GM12878 (cell line): Measurements from ENCODE around the gene NUDT16. TPM values are rescaled to one million over a fixed set of nuclear protein-coding genes. Genes with fewer than 3 reads are reported as not detected.

ENCODE experiments used
- ATAC-seq: fragments of 200-7000 bp; cut with Tn5 transposase; 3 replicates; pipeline ENCODE4 v1.9.1; 2020; ENCODE audit warnings: mild to moderate bottlenecking, moderate library complexity
- BruUV-seq: library from RNA; stranded (reverse); fragments of 400-500 nt; replicated peaks from 2 replicates; lab custom pipeline; 2021; lab: Mats Ljungman, UMichigan
- CTCF ChIA-PET: fragments of 300-600 bp; sonication (Branson Sonifier 250); formaldehyde crosslinking; extraction: SDS; loops from one replicate; lab custom pipeline; 2021; ENCODE audit warnings: inconsistent platforms; lab: Yijun Ruan, JAX
- POLR2A ChIA-PET: fragments of 350-600 bp; formaldehyde crosslinking; extraction: SDS; loops from one replicate; lab custom pipeline; 2021; ENCODE audit warnings: inconsistent platforms; lab: Charles Lee
- RAD21 ChIA-PET: fragments of 300-600 bp; sonication (Branson Sonifier 250); formaldehyde crosslinking; loops from one replicate; lab custom pipeline; 2023; ENCODE audit warnings: antibody characterized with exemption; ENCODE audit not compliant: unreplicated experiment; lab: Charles Lee
- SMC1A ChIA-PET: fragments of 300-600 bp; sonication (Branson Sonifier 250); formaldehyde crosslinking; loops from one replicate; lab custom pipeline; 2023; ENCODE audit not compliant: unreplicated experiment, uncharacterized antibody; lab: Charles Lee
- DNase-seq: peaks from one replicate; pipeline ENCODE4 v3.0.0-alpha.2; 2011; ENCODE audit warnings: low read depth, low spot score
- FAIRE-seq: peaks from 3 replicates; lab custom pipeline; 2011; peaks lifted over from hg19 to GRCh38; lab: Jason Lieb, UNC
- H2AFZ ChIP-seq: 2 replicates; pipeline ENCODE4 v1.6.0; 2011; ENCODE audit warnings: low read depth, low read length, control low read depth; ENCODE audit not compliant: control insufficient read depth
- H3K27ac ChIP-seq: 2 replicates; pipeline ENCODE4 v1.5.1; 2011; ENCODE audit warnings: control low read depth; ENCODE audit not compliant: control insufficient read depth, insufficient read depth
- H3K27me3 ChIP-seq, 2 experiments: replicated peaks in 1 of 2; 2 replicates each; pipeline versions ENCODE4 v1.6.0 to v1.6.1; 2011; ENCODE audit warnings: low read length in 1 of 2; ENCODE audit not compliant: control insufficient read depth in 2 of 2, insufficient read depth in 2 of 2
- H3K36me3 ChIP-seq, 2 experiments: 2 replicates each; pipeline ENCODE4 v1.5.1; 2011; ENCODE audit warnings: low read length in 1 of 2; ENCODE audit not compliant: control insufficient read depth in 2 of 2, insufficient read depth in 2 of 2
- H3K4me1 ChIP-seq: 2 replicates; pipeline ENCODE4 v1.6.1; 2011; ENCODE audit warnings: mild to moderate bottlenecking, low read length, moderate library complexity, mixed read lengths; ENCODE audit not compliant: control insufficient read depth, insufficient read depth
- H3K4me2 ChIP-seq: 2 replicates; pipeline ENCODE4 v1.6.0; 2011; ENCODE audit warnings: control low read depth; ENCODE audit not compliant: control insufficient read depth, insufficient read depth
- H3K4me3 ChIP-seq: fragments of 200-600 bp; sonication (generic); 2 replicates; pipeline ENCODE4 v1.5.1; 2016
- H3K79me2 ChIP-seq: 2 replicates; pipeline ENCODE4 v1.6.0; 2011; ENCODE audit warnings: low read length; ENCODE audit not compliant: control insufficient read depth, insufficient read depth
- H3K9ac ChIP-seq: 2 replicates; pipeline ENCODE4 v1.8.0; 2011; ENCODE audit warnings: low read length, control low read depth, mixed read lengths; ENCODE audit not compliant: control insufficient read depth, insufficient read depth
- H3K9me3 ChIP-seq: replicated peaks from 3 replicates; pipeline ENCODE4 v1.5.1; 2011; ENCODE audit warnings: mild to moderate bottlenecking, low read length; ENCODE audit not compliant: control insufficient read depth, insufficient read depth
- H4K20me1 ChIP-seq: 2 replicates; pipeline ENCODE4 v1.6.0; 2011; ENCODE audit not compliant: control insufficient read depth, insufficient read depth
- CEBPB ChIP-seq, 2 experiments: fragments of 150-350 bp in 1 of 2; IDR thresholded peaks; 2 replicates each; pipeline ENCODE4 v1.6.1; 2012 to 2014; ENCODE audit warnings: low read depth in 2 of 2, low read length in 2 of 2, borderline replicate concordance in 1 of 2, inconsistent platforms in 1 of 2
- EP300 ChIP-seq, 2 experiments: fragments of 150-350 bp in 1 of 2; IDR thresholded peaks; 2 replicates each; pipeline ENCODE4 v1.6.1; 2011 to 2012; ENCODE audit warnings: low read depth in 2 of 2, low read length in 2 of 2, borderline replicate concordance in 1 of 2, improper control_type of control experiment in 1 of 2, inconsistent platforms in 1 of 2; ENCODE audit not compliant: control insufficient read depth in 1 of 2
- HDGF ChIP-seq: fragments of 450-650 bp; IDR thresholded peaks from 2 replicates; pipeline ENCODE4 v1.6.1; 2016; ENCODE audit warnings: antibody characterized with exemption
- NRF1 ChIP-seq: conservative IDR thresholded peaks from 2 replicates; pipeline ENCODE4 v1.6.1; 2011; ENCODE audit warnings: mild to moderate bottlenecking, low read depth, low read length, improper control_type of control experiment
- RAD51 ChIP-seq: fragments of 450-650 bp; IDR thresholded peaks from 2 replicates; pipeline ENCODE4 v1.6.1; 2016; ENCODE audit warnings: moderate library complexity, mild to moderate bottlenecking, inconsistent platforms
- SKIL ChIP-seq: fragments of 450-650 bp; IDR thresholded peaks from 2 replicates; pipeline ENCODE4 v1.6.1; 2017; ENCODE audit warnings: mild to moderate bottlenecking, low read depth, inconsistent platforms; ENCODE audit not compliant: poor library complexity, severe bottlenecking
- SMC3 ChIP-seq: IDR thresholded peaks from 2 replicates; pipeline ENCODE4 v1.6.1; 2011; ENCODE audit warnings: low read length, improper control_type of control experiment, borderline replicate concordance
- TAF1 ChIP-seq: IDR thresholded peaks from 2 replicates; pipeline ENCODE4 v1.6.1; 2011; ENCODE audit warnings: mild to moderate bottlenecking, low read depth, low read length, borderline replicate concordance
- YBX1 ChIP-seq: fragments of 450-650 bp; IDR thresholded peaks from 2 replicates; pipeline ENCODE4 v1.6.1; 2016; ENCODE audit warnings: antibody characterized with exemption
- WGBS: methylation state at CpG from one replicate; pipeline ENCODE4 v1.1.6; 2016; ENCODE audit warnings: low lambda C conversion rate; ENCODE audit not compliant: insufficient replicate concordance, insufficient coverage; ENCODE audit errors: missing lambda C conversion rate; 5-methylcytosine and 5-hydroxymethylcytosine counted together
- in situ Hi-C: fragments of 300-500 bp; cut with MboI; formaldehyde crosslinking; loops from 9 replicates; pipeline ENCODE4 v1.14.3; 2018; ENCODE audit warnings: mixed read lengths
- intact Hi-C: fragments of 100-400 bp; cut with micrococcal nuclease; formaldehyde crosslinking; loops from one replicate; pipeline ENCODE4 v1.14.2; 2022; ENCODE audit not compliant: unreplicated experiment
- polyA plus RNA-seq, 11 experiments: library from polyadenylated mRNA; depleted of rRNA in 4 of 11; unstranded in 6 of 11; stranded (reverse) in 5 of 11; fragments of >200 nt; fragmentation: Nextera tagmentation in 4 of 11; fragmentation: Illumina TruSeq in 1 of 11; extraction: Ambion mirVana in 4 of 11; extraction: Trizol in 1 of 11; gene quantifications; 1 replicate in 1 of 11; 2 replicates in 10 of 11; pipeline versions ENCODE4 v1.2.1 to v1.2.3, GENCODE V29; 2011 to 2016; ENCODE audit warnings: inconsistent platforms in 2 of 11, missing spikeins in 2 of 11, low read depth in 1 of 11
- total RNA-seq, 4 experiments: library from RNA; depleted of rRNA in 3 of 4; stranded (reverse); fragments of >200 nt in 3 of 4; fragmentation: Illumina TruSeq in 1 of 4; extraction: Trizol in 1 of 4; gene quantifications; 2 replicates each; pipeline versions ENCODE4 v1.2.1 to v1.2.3, GENCODE V29; 2013 to 2021
- TF ChIP-seq, protein P1 (sequence below): fragments of 450-650 bp; IDR thresholded peaks from 2 replicates; pipeline ENCODE4 v1.6.1; 2016; ENCODE audit warnings: mild to moderate bottlenecking, moderate library complexity, borderline replicate concordance
- TF ChIP-seq, protein P2 (sequence below): IDR thresholded peaks from 2 replicates; pipeline ENCODE4 v1.6.1; 2011; ENCODE audit warnings: low read depth, mild to moderate bottlenecking, low read length, moderate library complexity, borderline replicate concordance; ENCODE audit errors: extremely low read depth
- TF ChIP-seq, protein P3 (sequence below): fragments of 450-650 bp; IDR thresholded peaks from 2 replicates; pipeline ENCODE4 v1.6.1; 2017; ENCODE audit warnings: mild to moderate bottlenecking, moderate library complexity

The NUDT16 gene
- total and polyA plus RNA-seq, 10 of the 15 experiments (the other 5 are each of a cell fraction or from before 2014, with no cell fraction given): 1.4 to 16.6 (median 10.4) TPM

DNA sequence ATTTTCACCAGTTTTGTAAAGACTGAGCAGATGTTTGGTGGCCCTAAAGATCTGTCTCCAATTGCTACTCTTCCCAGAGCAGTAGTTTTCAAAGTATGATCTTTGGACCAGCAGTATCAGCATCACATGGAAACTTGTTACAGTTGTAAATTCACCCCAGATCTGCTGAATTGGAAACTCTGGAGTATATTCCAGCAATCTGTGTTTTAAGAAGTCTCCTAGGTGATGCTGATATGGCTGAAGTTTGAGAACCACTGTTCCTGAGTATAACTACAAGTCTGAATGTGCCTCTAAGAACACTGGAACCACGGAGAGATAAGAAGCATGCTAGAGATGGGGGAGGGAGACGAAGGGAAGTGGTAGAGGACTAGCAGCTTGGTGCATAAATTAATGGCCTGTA is 45.7 kb downstream of the NUDT16 start:
- no peaks in the 10 kb centered on the region for H3K79me2 ChIP-seq
- FAIRE-seq (no peak), ATAC-seq (no peak), DNase-seq (no peak)
- no peaks in the 10 kb centered on the region for H3K27me3 ChIP-seq
- ChIA-PET SMC1A (interaction anchor here (0.6 to 0.9 kb wide), 2 partner anchors 9 to 582 kb away, joined by 3 to 4 read pairs; no protein-coding TSS in a partner anchor), CTCF (no interaction called here), RAD21 (no interaction called here), POLR2A (no interaction called here)
- intact Hi-C loops: no loop called here
- no peak overlapping the region for H2AFZ ChIP-seq
- no peak overlapping the region for H3K4me2 ChIP-seq
- no peaks in the 10 kb centered on the region for H3K9me3 ChIP-seq
- H3K4me3 ChIP-seq: no peak overlapping the region
- in situ Hi-C loops: no loop called here
- H3K27ac ChIP-seq: no peak overlapping the region
- WGBS: 2% methylated on average over 2 of the region's 2 CpGs
- no peak overlapping the region for H3K9ac ChIP-seq
- TF ChIP-seq, protein P1, sequence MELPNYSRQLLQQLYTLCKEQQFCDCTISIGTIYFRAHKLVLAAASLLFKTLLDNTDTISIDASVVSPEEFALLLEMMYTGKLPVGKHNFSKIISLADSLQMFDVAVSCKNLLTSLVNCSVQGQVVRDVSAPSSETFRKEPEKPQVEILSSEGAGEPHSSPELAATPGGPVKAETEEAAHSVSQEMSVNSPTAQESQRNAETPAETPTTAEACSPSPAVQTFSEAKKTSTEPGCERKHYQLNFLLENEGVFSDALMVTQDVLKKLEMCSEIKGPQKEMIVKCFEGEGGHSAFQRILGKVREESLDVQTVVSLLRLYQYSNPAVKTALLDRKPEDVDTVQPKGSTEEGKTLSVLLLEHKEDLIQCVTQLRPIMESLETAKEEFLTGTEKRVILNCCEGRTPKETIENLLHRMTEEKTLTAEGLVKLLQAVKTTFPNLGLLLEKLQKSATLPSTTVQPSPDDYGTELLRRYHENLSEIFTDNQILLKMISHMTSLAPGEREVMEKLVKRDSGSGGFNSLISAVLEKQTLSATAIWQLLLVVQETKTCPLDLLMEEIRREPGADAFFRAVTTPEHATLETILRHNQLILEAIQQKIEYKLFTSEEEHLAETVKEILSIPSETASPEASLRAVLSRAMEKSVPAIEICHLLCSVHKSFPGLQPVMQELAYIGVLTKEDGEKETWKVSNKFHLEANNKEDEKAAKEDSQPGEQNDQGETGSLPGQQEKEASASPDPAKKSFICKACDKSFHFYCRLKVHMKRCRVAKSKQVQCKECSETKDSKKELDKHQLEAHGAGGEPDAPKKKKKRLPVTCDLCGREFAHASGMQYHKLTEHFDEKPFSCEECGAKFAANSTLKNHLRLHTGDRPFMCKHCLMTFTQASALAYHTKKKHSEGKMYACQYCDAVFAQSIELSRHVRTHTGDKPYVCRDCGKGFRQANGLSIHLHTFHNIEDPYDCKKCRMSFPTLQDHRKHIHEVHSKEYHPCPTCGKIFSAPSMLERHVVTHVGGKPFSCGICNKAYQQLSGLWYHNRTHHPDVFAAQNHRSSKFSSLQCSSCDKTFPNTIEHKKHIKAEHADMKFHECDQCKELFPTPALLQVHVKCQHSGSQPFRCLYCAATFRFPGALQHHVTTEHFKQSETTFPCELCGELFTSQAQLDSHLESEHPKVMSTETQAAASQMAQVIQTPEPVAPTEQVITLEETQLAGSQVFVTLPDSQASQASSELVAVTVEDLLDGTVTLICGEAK: no peak
- TF ChIP-seq RAD51 (no peak), CEBPB (IDR thresholded peaks at IDR 0.05; ENCODE audit: borderline replicate concordance in 1 of 2, low read depth in 2 of 2, low read length in 2 of 2) (no peak), TAF1 (no peak), NRF1 (no peak), YBX1 (no peak), EP300 (IDR thresholded peaks at IDR 0.05; ENCODE audit: borderline replicate concordance in 1 of 2, control insufficient read depth in 1 of 2, low read depth in 2 of 2, low read length in 2 of 2) (no peak), SKIL (no peak), SMC3 (no peak), HDGF (no peak)
- TF ChIP-seq, protein P2, sequence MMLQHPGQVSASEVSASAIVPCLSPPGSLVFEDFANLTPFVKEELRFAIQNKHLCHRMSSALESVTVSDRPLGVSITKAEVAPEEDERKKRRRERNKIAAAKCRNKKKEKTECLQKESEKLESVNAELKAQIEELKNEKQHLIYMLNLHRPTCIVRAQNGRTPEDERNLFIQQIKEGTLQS: no peak
- TF ChIP-seq, protein P3, sequence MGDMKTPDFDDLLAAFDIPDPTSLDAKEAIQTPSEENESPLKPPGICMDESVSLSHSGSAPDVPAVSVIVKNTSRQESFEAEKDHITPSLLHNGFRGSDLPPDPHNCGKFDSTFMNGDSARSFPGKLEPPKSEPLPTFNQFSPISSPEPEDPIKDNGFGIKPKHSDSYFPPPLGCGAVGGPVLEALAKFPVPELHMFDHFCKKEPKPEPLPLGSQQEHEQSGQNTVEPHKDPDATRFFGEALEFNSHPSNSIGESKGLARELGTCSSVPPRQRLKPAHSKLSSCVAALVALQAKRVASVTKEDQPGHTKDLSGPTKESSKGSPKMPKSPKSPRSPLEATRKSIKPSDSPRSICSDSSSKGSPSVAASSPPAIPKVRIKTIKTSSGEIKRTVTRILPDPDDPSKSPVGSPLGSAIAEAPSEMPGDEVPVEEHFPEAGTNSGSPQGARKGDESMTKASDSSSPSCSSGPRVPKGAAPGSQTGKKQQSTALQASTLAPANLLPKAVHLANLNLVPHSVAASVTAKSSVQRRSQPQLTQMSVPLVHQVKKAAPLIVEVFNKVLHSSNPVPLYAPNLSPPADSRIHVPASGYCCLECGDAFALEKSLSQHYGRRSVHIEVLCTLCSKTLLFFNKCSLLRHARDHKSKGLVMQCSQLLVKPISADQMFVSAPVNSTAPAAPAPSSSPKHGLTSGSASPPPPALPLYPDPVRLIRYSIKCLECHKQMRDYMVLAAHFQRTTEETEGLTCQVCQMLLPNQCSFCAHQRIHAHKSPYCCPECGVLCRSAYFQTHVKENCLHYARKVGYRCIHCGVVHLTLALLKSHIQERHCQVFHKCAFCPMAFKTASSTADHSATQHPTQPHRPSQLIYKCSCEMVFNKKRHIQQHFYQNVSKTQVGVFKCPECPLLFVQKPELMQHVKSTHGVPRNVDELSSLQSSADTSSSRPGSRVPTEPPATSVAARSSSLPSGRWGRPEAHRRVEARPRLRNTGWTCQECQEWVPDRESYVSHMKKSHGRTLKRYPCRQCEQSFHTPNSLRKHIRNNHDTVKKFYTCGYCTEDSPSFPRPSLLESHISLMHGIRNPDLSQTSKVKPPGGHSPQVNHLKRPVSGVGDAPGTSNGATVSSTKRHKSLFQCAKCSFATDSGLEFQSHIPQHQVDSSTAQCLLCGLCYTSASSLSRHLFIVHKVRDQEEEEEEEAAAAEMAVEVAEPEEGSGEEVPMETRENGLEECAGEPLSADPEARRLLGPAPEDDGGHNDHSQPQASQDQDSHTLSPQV: no peak
- BruUV-seq: no TSS peak
- no peaks in the 10 kb centered on the region for H3K36me3 ChIP-seq
- H4K20me1 ChIP-seq: no peaks in the 10 kb centered on the region
- H3K4me1 ChIP-seq: no peaks in the 10 kb centered on the region
